ENCODE data around the gene INPP5F. TPM values are rescaled to one million over a fixed set of nuclear protein-coding genes. Genes with fewer than 3 reads are reported as not detected.
A peak's percentile ranks its signal among the peaks of the same experiment; 100 is the strongest.

INPP5F gene
- total and polyA plus RNA-seq, 10 of the 15 experiments (the other 5 are each of a cell fraction or from before 2014, with no cell fraction given) = 6.0 to 49.3 (median 34.3) TPM

DNA sequence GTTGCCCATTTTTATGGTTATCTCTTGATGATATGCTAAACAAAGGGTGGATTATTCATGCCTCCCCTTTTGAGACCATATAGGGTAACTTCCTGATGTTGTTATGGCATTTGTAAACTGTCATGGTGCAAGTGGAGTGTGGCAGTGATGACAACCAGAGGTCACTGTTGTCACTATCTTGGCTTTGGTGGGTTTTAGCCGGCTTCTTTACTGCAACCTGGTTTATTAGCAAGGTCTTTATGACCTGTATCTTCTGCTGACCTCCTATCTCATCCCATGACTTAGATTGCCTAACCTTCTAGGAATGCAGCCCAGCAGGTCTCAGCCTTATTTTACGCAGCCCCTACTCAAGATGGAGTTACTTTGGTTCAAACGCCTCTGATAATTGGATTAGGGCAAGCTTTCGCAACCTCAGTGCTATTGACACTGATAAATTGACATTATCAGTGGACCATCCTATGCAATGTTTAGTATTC is 37.8 kb upstream of the INPP5F start (continued):
- TF ChIP-seq, protein P1, sequence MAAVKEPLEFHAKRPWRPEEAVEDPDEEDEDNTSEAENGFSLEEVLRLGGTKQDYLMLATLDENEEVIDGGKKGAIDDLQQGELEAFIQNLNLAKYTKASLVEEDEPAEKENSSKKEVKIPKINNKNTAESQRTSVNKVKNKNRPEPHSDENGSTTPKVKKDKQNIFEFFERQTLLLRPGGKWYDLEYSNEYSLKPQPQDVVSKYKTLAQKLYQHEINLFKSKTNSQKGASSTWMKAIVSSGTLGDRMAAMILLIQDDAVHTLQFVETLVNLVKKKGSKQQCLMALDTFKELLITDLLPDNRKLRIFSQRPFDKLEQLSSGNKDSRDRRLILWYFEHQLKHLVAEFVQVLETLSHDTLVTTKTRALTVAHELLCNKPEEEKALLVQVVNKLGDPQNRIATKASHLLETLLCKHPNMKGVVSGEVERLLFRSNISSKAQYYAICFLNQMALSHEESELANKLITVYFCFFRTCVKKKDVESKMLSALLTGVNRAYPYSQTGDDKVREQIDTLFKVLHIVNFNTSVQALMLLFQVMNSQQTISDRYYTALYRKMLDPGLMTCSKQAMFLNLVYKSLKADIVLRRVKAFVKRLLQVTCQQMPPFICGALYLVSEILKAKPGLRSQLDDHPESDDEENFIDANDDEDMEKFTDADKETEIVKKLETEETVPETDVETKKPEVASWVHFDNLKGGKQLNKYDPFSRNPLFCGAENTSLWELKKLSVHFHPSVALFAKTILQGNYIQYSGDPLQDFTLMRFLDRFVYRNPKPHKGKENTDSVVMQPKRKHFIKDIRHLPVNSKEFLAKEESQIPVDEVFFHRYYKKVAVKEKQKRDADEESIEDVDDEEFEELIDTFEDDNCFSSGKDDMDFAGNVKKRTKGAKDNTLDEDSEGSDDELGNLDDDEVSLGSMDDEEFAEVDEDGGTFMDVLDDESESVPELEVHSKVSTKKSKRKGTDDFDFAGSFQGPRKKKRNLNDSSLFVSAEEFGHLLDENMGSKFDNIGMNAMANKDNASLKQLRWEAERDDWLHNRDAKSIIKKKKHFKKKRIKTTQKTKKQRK (IDR thresholded peaks at IDR 0.05; ENCODE audit: low read depth, low read length) = no peak
- TF ChIP-seq RAD21 (IDR thresholded peaks at IDR 0.05; ENCODE audit: insufficient read depth, low read depth, low read length) (peak; percentile 77), MTA3 (IDR thresholded peaks at IDR 0.05; ENCODE audit: borderline replicate concordance, low read length) (no peak), SRF (IDR thresholded peaks at IDR 0.05; ENCODE audit: low read depth in 2 of 2, low read length in 2 of 2) (peak; percentile 50 to 95; a peak in 3 of 4 replicates), ATF7 (IDR thresholded peaks at IDR 0.05; ENCODE audit: low read depth) (peak; percentile 46), JUNB (IDR thresholded peaks at IDR 0.05) (no peak), YY1 (IDR thresholded peaks at IDR 0.05; ENCODE audit: low read depth, low read length) (peak; percentile 53; the same call in 1 of the 2 replicates), NFYB (IDR thresholded peaks at IDR 0.05; ENCODE audit: insufficient read depth, low read depth, low read length) (no peak), SMARCA5 (IDR thresholded peaks at IDR 0.05) (no peak), EP300 (IDR thresholded peaks at IDR 0.05; ENCODE audit: borderline replicate concordance in 1 of 2, control insufficient read depth in 1 of 2, low read depth in 2 of 2, low read length in 2 of 2) (no peak), IKZF2 (IDR thresholded peaks at IDR 0.05) (no peak; a peak in 1 of 4 replicates)
- TF ChIP-seq, protein P2, sequence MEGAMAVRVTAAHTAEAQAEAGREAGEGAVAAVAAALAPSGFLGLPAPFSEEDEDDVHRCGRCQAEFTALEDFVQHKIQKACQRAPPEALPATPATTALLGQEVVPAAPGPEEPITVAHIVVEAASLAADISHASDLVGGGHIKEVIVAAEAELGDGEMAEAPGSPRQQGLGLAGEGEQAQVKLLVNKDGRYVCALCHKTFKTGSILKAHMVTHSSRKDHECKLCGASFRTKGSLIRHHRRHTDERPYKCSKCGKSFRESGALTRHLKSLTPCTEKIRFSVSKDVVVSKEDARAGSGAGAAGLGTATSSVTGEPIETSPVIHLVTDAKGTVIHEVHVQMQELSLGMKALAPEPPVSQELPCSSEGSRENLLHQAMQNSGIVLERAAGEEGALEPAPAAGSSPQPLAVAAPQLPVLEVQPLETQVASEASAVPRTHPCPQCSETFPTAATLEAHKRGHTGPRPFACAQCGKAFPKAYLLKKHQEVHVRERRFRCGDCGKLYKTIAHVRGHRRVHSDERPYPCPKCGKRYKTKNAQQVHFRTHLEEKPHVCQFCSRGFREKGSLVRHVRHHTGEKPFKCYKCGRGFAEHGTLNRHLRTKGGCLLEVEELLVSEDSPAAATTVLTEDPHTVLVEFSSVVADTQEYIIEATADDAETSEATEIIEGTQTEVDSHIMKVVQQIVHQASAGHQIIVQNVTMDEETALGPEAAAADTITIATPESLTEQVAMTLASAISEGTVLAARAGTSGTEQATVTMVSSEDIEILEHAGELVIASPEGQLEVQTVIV (IDR thresholded peaks at IDR 0.05; ENCODE audit: borderline replicate concordance, partially characterized antibody) = no peak
- TF ChIP-seq, protein P3, sequence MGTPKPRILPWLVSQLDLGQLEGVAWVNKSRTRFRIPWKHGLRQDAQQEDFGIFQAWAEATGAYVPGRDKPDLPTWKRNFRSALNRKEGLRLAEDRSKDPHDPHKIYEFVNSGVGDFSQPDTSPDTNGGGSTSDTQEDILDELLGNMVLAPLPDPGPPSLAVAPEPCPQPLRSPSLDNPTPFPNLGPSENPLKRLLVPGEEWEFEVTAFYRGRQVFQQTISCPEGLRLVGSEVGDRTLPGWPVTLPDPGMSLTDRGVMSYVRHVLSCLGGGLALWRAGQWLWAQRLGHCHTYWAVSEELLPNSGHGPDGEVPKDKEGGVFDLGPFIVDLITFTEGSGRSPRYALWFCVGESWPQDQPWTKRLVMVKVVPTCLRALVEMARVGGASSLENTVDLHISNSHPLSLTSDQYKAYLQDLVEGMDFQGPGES (IDR thresholded peaks at IDR 0.05) = no peak
- TF ChIP-seq, protein P4, sequence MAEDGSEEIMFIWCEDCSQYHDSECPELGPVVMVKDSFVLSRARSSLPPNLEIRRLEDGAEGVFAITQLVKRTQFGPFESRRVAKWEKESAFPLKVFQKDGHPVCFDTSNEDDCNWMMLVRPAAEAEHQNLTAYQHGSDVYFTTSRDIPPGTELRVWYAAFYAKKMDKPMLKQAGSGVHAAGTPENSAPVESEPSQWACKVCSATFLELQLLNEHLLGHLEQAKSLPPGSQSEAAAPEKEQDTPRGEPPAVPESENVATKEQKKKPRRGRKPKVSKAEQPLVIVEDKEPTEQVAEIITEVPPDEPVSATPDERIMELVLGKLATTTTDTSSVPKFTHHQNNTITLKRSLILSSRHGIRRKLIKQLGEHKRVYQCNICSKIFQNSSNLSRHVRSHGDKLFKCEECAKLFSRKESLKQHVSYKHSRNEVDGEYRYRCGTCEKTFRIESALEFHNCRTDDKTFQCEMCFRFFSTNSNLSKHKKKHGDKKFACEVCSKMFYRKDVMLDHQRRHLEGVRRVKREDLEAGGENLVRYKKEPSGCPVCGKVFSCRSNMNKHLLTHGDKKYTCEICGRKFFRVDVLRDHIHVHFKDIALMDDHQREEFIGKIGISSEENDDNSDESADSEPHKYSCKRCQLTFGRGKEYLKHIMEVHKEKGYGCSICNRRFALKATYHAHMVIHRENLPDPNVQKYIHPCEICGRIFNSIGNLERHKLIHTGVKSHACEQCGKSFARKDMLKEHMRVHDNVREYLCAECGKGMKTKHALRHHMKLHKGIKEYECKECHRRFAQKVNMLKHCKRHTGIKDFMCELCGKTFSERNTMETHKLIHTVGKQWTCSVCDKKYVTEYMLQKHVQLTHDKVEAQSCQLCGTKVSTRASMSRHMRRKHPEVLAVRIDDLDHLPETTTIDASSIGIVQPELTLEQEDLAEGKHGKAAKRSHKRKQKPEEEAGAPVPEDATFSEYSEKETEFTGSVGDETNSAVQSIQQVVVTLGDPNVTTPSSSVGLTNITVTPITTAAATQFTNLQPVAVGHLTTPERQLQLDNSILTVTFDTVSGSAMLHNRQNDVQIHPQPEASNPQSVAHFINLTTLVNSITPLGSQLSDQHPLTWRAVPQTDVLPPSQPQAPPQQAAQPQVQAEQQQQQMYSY (CRISPR knock-in tag; IDR thresholded peaks at IDR 0.05) = peak; percentile 78
- TF ChIP-seq, protein P5, sequence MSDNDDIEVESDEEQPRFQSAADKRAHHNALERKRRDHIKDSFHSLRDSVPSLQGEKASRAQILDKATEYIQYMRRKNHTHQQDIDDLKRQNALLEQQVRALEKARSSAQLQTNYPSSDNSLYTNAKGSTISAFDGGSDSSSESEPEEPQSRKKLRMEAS (IDR thresholded peaks at IDR 0.05; ENCODE audit: low read depth, low read length) = no peak
